GM18867 (cell line): ENCODE results near the gene UGT1A1.

Experiments used
- ATAC-seq: cut with Tn5 transposase; IDR thresholded peaks from one replicate; pipeline ENCODE4 v1.9.1; 2021; ENCODE audit warnings: mild to moderate bottlenecking, moderate library complexity; ENCODE audit not compliant: unreplicated experiment

The UGT1A1 gene

DNA sequence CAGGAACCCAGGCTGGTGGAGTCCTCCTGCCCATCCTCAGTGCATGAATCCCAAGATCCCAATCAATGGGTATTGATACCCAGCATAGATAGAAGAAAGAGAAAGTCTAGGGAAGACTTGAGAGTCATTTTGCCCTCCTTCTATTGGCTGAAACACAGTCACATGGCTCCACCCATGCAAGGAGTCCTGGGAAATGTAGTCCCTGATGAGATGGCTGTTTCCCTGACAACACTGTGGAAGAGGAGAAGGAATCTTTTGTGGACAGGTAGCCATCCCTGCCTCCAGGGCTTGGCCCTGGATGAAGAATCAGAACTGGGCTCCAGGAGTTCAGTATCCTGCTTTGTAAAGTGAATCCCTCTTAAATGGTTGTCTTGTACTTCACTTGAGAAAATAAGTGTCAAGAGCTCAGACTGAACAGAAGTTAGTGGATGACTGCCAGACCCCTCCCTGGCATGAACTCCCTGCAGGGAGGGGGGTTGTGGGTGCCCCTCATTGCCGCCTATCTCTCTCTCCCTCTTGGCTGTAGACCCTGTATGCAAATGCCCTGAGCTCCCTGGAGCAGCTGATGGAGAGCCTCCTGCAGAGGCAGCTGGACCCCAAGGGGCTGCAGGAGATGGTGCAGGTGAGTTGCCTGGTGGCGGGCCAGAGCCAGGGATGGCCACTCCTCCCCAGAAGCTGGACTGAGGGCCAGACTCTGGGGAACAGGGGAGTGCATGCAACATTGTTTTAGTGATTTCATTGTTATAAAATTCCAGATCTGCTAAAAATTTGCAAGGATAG is 54.2 kb downstream of the UGT1A1 start:
- no peak for ATAC-seq

DNA sequence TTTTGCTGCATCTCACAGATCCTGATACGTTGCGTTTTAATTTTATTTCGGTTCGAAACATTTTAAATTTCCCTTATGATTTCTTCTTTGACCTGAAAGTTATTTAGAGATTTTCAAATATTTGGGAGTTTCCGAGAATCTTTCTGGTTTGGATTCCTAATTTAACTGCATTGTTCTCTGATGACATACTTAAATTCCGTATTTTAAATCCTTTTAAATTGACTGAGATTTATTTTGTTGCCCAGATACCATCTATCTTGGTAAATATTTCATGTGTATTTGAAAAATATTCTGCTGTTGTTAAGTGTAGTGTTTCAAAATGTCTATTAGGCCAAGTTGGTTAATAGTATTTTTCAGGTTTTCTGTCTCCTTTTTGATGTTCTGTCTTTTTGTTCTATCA is 55.8 kb downstream of the UGT1A1 start:
- ATAC-seq = no peak

DNA sequence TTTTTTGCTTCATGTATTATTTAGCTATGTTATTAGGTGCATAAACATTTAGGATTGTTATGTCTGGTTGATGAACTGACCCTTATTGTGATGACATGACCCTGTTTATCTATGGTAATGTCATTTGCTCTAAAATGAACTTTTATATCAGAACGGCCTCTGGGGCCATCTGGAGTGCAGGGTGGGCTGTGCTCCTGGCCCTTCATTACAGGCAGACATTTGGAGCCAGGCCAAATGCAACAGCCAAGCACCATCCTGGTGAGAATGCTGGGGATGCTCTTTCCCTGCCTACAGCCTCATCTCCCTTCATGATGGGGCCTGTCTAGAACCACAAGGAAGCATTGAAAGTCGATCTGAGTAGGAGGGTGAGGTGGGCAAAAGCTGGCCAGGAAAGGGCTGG is 56.3 kb downstream of the UGT1A1 start:
- ATAC-seq = no peak

DNA sequence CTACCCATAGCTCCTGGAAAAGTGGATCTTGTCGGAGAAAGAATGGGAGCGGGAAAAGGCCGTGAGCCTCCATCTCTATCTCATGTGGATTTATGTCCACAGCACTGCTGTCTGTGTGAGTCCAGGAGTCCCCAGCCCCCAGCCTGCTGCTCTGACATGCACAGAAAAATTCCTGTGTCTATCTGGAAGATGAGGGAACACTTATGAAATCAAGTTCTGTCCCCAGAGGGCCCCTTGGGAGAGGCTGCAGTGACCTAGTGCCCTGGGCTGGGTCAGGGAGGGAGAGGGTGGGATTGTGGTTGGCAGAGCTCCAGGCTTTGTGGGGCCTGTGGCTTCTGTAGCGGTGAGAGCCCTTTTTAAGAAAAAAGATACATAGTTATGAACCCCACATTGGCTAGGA is 56.7 kb downstream of the UGT1A1 start:
- no peak for ATAC-seq

DNA sequence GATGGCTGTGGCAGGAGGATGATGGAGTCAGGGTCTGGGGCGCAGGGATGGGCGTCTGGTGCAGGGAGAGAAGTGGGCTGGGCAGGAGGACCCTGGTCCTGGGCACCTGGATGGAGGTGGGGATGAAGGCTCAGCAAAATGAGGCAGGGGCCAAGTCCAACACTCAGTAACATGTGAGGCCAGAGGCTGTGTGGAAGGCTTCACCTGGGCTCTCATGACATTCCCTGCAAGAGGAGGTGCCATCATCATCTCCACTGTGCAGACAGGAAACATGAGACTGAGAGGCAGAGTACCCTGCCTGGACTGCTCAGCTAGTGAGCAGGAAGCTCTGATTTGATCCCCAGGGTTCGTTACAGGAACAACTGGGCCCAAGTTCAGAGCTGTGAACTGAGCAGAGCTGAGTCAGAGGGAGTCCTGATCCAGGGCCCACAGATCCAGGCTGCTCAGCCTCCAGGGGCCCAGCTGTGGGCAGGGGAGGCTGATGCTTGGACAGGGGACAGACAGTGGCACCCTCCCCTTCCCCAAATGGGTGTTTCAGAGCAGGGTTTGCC is 57.4 kb downstream of the UGT1A1 start:
- no peak for ATAC-seq

DNA sequence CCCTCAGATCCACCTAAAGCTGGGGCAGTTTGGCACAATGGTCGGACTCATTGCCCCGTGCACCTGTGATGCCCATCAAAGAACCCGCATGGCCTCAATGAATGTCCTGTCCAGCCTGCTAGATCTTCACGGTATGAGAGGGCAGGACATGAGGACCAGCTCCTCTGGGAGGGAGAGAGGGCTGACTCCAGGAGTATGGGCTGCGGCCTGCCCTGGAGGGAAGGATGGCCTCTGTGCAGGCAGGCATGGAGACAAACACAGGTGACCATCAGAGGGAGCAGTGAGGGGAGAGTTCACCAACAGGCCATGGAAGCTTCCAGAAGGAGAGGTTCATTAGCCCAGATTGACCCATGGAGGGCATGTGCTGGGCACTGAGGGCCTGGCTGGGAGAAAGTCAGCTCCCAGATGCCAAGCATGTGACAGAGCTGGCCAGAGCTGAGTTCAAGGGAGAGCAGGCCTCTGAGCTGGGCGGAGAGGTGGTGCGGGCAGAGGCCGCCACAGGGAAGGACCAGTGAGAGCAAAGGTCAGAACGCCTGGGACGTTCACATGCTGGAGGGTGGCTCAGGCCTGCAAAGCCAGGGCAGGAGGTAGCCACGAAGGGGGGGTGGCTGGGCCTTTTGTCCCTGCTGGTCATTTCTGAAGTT is 58.0 kb downstream of the UGT1A1 start:
- ATAC-seq = no peak

DNA sequence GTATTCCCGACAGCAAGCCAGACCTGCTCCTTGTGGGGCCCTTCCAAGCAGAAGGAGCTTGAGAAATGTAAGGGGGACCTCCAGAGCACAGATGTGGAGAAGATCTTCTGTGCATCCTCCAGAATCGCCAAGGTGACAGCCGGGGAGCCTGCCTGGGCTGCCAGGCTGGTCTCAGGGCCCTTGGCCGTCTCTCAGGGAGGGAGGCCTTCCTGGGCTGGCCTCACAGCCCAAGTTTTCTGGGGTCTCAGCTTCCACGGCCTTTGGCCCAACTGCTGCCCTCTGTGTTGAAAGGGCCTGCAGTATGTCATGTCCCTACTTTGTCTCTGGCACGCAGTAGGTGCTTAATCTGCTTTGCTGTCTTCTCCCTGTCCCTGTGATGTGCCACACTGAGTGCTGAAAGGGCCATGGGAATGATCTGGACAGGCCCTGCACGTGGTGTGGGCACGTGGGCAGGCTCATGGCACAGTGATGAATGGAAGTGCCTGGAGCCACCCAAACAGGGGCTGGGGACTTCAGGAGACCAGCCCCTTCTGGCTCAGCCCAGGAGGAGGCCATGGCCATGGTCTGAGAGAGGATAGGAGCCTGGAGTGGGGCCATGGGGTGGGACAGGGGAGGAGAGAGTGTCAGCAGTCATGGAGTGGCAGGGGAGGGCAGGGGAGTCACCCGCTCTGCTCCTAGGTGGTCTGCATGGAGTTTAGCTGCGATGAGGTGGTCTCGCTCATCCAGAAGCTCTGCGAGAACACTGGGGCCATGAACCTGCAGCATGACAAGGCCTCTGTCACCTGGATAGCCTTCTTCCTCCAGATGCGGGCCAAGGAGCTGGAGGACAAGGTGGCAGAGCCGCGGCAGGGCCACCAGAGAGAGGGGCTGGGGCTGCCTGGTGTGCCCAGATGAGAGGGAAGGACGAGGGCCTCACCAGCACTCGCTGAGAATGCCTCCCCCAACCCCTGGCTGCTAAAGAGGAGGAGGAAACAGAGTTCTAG is 58.9 kb downstream of the UGT1A1 start:
- no peak for ATAC-seq

DNA sequence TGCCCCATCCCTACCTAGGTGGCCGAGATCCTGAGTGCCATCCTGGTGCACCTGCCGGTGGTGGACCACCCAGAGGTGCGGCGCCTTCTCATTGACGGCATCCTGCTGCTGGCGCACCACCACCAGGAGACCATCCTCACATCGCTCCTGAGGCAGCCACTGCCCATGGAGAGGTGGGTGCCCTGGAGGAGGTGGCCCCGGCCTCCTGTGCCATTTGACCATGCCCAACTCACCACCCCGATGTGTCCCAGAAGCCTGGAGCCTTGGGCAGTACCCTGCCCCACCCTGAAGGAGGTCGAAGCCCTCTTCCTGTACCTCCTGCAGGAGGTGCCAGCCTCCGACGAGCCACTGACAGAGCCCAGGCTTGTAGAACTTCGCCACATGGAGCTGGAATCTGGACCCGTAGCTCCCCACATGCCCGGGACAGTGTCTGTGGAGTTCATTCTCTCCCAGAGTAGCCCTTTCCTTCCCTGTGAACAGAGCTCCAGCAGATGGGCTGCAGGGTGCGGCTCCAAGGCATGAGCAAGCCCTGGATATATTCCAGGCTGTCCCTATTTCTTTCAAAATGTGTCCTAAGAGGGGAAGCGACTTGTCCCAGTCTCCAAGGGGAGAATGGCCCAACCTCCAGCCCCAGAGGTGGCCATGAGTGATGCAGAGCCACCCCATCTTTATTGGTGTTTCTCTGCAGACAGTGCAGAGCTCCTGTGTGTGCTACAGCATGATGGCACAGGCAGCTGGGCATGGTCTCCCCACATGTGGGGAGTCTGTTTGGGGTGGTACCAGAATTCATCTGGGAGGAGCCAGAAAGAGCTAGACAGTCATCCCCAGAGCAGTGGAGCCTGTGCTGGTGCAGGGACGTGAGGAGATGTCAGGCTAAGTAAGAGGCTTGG is 60.1 kb downstream of the UGT1A1 start:
- ATAC-seq = no peak

DNA sequence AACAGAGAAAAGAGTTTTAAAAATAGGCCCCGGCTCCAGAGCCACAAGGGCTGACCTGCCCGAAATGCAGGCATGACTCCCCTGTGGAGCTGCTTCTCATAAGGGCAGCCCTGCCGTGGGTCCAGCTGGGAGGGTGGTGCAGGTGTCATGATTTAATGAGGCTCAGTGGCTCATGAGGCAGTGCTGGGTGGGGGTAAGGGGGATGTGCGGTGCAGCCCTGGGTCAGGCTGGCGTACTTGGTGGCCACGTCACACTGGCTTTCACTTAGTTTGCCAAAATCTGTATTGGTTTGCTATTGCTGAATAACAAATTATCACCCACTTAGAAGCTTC is 60.7 kb downstream of the UGT1A1 start:
- ATAC-seq = no peak

DNA sequence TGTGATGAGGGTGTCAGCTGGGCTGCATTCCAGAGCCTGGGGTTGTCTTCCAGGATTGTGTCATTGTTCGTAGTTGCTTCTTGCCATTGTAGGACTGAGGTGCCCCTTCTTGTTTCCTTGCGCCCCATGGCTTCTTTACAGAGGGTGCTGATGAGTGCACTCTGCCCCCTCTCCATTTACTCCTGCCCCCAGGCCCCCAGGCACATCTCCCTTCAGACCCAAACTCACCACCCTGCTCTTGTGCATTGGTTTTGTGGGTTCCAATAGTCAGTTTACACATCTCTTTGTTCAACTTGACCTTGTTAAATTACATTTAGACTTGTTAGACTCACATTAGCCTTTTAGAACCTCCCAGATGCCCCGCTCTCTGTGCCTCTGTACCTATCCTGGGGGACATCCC is 61.1 kb downstream of the UGT1A1 start:
- no peak for ATAC-seq

DNA sequence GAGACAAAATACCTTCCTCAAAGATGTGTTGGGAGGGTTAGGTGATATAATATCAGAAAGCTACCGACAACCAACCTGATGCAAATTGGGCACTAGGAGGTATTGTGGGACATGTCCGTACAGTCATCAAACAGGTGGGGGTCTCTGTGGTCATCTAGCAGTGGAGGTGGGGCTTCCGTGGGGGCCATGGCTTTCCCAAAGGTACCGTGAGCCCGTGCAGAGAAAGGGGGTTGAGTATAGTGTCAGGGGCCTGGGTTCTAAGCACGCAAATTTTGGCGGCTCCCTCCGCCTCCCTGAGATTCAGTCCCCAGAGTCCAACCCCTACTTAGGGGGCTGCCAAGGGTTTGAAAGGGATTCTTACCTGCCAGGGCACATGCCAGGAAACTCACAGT is 61.6 kb downstream of the UGT1A1 start:
- ATAC-seq = no peak

DNA sequence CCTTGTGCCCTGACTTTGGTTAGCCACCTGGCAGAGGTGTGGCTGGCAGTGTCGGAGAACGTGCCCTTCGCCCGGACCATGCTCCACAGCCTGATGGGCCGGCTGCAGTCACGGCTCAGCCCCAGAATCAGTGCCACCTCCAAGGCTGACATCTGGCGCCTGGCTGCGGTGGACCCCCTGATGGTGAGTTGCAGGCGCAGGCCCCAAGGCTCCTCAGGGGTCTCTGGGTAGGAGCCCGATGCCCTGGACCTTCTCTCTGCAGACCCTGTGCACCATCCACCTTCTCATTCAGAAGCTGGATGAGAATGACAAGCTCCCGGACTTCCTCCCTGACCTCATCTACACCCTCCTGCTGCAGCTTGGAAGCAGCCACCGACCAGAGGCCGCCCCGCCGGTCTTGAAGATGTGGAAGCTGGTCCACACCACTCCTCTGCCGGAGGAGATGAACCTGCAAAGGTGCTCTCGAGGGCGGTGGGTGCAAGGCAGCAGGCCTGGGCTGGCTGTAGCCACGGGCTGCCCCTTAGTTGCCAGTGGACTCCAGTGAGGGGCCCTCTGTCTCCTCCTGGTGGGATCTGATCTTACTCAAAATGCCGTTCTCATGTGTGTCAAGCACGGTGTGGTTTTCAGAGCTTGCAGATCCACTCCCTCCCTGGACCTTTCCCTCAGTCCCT is 62.2 kb downstream of the UGT1A1 start:
- ATAC-seq = no peak
